22Rv1 (cell line): Measurements from ENCODE around the gene TMEM126B.

Experiments used
- H3K27ac ChIP-seq: fragments of 450-650 bp; 2 replicates; pipeline ENCODE4 v1.5.1; 2017
- CTCF ChIP-seq: fragments of 450-650 bp; IDR thresholded peaks from 2 replicates; pipeline ENCODE4 v1.5.1; 2017; ENCODE audit warnings: mild to moderate bottlenecking
- ZFX ChIP-seq: fragments of 450-650 bp; IDR thresholded peaks from 2 replicates; pipeline ENCODE4 v1.6.1; 2017; ENCODE audit warnings: antibody characterized with exemption, borderline replicate concordance

The TMEM126B gene

GRCh38 chr11:85682330-85683305 is 54.2 kb downstream of the TMEM126B start:
- no peak overlapping the region for H3K27ac ChIP-seq
- no peak for TF ChIP-seq ZFX
- TF ChIP-seq CTCF: no peak

GRCh38 chr11:85685125-85685819 is 56.9 kb downstream of the TMEM126B start:
- H3K27ac ChIP-seq: no peak overlapping the region

GRCh38 chr11:85685820-85686459 is 57.5 kb downstream of the TMEM126B start, which contains the start of gene CCDC89:
TSS of gene CCDC89 (minus strand) at chr11:85686195. CDS start at chr11:85686130, 65 bp downstream.
- TF ChIP-seq ZFX (no peak), CTCF (no peak)
- no peak within 1 kb of the TSS for H3K27ac ChIP-seq

More at GRCh38 chr11:85685125-85685819, 56.9 kb downstream of the TMEM126B start:
- TF ChIP-seq CTCF (no peak), ZFX (no peak)
